HuH-7 (cell line): ENCODE measurements around the gene OR52H1.
"Not testable (repeated sequence)": the region's sequence is repeated elsewhere in the genome, so short reads cannot be mapped to it uniquely, and the experiment has no call there.

Experiments
- DNase-seq: peaks from one replicate; pipeline ENCODE4 v3.0.0; 2011; ENCODE audit warnings: low spot score

The OR52H1 gene

DNA sequence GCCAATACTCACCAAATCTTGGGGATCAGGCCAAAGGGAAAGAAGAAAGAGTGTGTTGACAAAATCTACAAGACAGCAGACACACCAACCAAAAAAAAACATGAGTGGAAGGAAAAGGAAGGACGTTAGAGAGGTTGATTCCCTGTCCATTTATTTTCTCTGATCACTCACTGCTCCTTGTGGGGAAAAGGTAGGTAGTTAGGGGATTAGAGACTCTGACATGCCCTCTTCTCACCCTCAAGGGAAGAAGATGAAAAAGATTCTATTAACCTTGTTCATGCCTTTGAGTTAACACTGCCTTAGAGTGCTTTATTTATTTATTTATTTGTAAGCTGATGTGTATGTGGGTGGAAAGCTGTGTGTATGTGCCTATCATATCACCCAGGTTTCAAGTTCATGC lies at the start of gene OR52H1:
Gene OR52H1 (minus strand): TSS at position 101 of the 400 bp plus-strand sequence. CDS start 3,035 bp downstream, outside the sequence.
- no peak for DNase-seq

DNA sequence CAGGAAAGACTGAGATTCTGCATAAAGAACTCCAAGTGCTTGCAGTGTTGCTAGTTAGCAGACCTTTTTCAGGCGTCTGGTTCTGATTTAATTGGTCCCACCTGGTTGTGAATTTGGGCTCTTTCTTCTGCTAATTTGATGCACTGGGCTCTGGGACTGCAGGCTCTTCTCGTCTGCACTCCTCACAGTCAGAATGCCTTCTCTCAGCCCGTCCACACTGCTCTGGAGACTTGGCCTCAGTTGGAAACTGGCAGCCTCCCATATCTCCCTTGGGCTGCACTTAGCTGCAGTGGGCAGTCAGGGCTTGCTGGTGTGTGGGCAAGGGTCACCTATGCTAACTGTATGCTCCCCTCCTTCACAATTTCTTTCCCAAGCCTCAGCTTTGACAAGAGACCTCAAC lies 49.6 kb upstream of the OR52H1 start:
- no peak for DNase-seq

DNA sequence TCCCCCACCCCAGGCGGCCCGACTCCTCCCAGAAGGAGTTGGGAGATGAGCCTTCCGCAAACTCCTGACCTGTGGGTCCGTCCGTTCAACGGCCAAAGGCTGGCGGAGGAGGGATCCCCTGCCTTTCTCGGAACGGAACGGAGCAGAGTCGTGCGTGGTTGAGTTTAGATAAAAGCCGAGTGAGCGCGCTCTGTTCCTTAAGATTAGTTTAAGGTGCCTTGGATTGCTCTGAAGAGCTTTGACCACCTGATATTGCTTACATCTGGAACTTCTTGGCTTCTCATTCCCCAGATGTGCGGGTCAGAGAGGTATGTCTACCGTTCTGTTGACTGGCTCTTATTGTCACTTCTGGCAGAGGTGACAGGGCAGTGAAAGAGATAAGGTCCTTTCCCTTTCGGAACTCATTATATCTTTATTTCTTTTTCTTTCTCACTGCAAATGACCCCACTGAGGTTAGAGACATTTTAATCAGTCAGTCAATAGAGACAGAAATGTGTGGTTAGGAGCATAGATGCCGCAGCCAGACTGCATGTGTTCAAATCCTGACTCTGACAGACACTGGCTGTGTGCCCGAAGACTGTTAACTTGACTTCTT lies 48.4 kb upstream of the OR52H1 start, which contains the start of gene TRIM6:
Gene TRIM6 (plus strand): TSS at position 31 of the 595 bp plus-strand sequence. CDS start 261 bp downstream, at position 292.
- DNase-seq, result peak; percentile 60

DNA sequence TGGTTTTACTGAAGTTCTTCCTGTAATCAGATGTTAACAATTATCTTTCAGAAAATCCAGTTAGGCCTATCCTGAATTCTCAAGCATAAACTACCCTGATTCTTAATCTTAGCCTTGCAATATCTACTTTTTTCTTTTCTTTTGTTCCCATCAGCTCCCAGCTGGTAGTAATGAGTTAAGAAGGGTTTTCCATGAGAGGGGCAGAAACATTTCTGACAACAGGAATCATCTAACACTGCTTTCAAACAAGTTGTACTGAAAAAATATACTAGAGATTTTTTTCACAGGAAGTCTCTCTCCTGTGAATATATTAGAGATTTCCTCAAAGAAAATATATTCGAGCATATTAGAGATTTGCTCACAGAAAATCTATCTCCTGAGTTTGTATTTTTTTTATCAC lies 44.8 kb upstream of the OR52H1 start:
- no peak for DNase-seq

DNA sequence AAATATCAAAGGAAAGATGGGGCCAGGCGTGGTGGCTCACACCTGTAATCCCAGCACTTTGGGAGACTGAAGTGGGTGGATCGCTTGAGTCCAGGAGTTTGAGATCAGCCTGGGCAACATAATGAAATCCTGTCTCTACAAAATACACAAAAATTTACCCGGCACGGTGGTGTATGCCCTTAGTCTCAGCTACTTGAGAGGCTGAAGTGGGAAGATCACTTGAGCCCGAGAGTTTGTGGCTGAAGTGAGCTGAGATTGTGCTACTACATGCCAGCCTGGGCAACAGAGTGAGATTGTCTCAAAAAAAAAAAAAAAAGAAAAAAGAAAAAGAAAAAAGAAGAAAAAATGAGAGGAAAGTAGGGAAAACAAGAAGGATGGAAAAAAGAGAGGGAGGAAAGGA lies 44.3 kb upstream of the OR52H1 start:
- DNase-seq, result no peak

DNA sequence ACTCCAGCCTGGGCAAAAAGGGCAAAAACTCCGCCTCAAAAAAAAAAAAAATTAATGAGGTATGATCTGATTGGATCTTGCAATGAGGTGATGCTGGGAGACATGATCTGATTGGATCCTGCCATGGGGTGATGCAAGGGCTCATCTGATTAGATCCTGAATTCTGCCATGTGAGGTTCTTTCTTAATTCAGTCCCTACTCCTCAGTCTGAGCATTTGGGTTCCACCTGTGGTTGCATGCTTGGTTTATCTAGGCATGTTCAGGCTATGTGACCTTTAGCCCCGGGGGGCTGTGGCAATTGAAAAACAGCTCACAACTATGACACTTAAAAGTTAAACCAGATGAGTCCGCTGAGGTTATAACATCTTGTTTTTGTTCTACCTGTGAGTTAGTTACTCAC lies 43.3 kb upstream of the OR52H1 start:
- DNase-seq, result peak; percentile 31

DNA sequence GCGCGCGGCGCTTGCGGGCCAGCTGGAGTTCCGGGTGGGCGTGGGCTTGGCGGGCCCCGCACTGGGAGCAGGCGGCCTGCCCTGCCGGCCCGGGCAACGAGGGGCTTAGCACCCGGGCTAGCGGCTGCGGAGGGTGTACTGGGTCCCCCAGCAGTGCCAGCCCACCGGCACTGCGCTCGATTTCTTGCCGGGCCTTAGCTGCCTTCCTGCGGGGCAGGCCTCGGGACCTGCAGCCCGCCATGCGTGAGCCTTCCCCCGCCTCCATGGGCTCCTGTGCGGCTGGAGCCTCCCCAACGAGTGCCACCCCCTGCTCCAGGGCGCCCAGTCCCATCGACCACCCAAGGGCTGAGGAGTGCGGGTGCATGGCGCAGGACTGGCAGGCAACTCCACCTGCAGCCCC lies 41.6 kb upstream of the OR52H1 start:
- not testable (repeated sequence) for DNase-seq

DNA sequence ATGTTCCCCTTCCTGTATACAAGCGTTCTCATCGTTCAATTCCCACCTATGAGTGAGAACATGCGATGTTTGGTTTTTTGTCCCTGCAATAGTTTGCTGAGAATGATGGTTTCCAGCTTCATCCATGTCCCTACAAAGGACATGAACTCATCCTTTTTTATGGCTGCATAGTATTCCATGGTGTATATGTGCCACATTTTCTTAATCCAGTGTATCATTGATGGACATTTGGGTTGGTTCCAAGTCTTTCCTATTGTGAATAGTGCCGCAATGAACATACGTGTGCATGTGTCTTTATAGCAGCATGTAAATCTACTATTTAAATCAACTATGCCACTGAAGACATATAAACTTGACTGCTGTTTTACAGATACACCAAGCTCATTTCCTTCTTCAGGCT lies 36.1 kb upstream of the OR52H1 start:
- not testable (repeated sequence) for DNase-seq

DNA sequence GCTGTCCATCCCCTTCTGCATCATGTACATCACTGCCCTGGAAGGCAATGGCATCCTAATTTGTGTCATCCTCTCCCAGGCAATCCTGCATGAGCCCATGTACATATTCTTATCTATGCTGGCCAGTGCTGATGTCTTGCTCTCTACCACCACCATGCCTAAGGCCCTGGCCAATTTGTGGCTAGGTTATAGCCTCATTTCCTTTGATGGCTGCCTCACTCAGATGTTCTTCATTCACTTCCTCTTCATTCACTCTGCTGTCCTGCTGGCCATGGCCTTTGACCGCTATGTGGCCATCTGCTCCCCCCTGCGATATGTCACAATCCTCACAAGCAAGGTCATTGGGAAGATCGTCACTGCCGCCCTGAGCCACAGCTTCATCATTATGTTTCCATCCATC lies 32.7 kb upstream of the OR52H1 start:
- no peak for DNase-seq

DNA sequence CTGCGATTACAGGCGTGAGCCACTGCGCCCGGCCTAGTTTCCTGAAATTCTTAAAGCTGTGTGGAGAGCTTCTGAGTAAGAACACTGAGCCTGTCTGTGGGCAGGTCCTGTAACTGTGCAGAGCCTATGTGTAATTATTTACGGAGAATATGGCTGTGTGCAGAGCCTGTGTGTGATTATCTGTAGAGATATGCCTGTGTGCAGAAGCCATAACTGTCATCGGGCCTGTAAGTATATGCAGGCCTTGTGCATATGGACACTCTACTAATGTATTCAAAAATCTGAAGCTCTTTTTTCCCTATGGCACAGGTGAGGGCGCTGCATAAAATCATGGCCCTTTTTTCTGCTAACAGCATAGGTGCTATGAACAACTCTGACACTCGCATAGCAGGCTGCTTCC lies 32.2 kb upstream of the OR52H1 start, which contains the start of gene OR52B6:
Gene OR52B6 (plus strand): TSS at position 301 of the 400 bp plus-strand sequence. CDS start 0 bp downstream, at position 301.
- no peak for DNase-seq

DNA sequence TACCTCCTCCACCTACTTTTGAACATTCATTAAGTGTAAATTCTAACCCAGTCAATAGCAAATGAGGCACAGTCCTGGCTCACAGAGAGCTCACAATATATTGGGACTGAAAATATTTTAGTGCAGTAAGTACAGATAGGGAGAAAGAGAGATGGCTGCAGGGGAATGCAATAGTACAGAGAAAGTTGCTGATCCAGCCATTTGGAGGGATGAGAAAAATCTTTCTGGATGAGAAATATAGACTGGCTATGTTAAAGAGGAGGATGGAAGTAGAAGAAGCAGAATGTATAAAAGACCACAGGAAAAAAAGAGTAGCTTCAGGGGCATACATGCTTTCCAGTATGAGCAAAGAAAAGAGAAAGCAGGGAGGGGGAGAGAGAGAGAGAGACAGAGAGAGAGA lies 28.8 kb upstream of the OR52H1 start:
- no peak for DNase-seq

DNA sequence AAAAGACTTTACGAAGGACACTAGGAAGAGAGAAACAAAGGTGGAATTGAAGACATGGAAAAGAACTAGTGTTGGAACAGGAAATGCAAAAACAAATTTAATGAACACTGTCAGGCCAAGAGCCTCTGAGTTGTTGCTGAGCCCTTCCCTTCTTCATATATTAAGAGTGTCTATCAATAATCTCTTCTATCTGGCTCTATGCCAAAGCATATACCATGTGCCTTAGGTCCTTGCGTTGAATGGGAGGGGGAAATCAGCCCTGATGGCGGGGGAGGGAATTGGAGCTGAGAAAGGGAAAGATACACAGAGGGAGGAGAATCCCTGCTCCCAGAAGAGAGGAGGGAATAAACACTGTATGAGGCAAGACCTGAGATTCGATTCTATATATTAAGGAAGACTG lies 26.8 kb upstream of the OR52H1 start:
- no peak for DNase-seq

DNA sequence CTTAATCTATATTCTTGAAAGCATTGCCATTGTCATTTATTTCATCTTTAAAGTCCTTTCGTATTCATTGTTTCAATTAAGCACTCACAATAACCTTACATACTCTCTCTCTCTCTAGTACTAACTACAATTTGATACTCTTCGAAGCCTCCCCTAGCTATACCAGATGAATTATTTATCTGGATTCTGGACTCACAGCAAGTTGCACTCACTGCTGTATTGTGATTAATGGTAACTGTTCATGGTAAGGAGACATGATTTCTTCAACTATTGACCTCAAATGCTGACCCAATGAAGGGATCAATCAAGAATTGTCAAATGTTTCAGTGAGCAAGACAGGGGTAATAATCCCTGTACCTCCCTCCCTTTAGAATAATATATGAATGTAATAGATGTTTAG lies 26.3 kb upstream of the OR52H1 start:
- no peak for DNase-seq

DNA sequence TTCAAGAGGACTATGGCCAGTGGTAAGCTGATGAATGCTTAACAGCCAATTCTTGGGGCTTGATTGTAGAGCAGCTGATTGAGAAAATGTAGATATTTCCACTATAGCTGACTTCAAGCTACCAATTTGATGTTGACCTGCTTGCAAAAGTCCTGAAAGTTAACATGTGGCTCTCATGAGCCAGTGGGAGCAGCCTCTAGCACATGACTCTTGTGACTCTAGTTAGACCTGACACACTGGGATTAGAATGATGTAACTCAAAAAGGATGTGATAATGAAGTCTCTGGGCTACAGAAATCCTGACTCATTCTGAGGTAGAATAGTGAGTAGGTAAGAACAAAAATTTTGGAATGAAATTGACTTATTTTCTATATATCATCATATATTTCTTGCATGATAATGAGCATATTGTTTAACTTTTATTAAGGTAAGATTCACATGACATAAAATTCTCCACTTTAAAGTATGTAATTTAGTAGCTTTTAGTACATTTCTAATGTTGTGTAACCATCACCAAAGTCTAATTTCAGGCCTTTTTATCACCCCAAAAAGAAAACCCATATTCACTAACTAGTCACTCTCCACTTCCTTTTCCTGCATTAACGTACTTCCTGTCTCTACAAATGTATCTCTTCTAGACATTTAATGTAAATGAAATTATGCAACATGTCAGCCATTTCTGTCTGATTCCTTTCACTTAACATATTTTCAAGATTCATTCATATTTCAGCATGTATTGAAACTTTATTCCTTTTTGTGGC lies 16.1 kb upstream of the OR52H1 start:
- no peak for DNase-seq

DNA sequence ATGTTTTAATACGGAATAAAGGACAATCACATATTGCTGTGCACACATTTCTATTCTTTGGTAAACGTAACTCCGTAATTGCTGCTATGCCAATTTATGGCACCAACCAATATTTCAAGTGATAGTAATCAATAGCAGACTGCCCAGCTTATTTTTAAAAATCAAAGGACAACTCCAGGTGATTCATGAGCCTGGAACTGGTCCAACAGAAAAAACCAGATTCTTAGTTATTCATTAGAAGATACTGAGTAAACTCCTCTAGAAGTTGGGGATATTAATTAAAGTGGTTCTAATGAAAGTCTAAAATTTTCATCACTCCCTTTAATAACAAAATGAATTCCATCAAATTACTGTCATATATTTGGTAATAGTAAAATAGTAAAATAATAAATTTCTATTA lies 9.4 kb upstream of the OR52H1 start:
- no peak for DNase-seq

DNA sequence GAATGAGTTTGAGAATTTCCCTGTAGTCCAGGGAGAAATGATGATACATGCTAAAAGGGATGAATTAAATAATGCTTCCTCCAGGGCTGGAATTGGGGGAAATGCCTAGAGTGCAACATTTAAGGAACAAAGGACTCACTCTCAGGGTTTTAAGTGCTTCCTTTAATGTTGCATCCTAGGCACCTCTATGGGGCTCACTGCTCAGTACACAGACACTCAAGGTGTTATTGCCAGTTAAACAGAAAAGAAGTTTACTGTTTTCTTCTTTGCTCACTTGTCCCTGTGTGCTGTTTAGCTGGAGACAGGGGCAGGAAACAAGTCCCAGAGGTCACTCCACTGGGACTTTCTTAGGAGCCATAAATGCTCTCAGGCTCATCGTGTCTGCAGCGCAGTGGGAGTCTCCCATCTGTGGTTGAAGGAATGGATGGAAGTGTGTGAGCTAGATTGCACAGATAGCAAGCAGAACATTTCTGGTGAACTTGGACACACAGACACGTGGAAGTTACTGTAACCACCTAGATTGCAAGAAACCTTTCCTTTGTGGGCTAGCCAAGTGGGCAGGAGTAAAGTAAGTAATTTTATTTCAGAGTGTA lies 8.4 kb upstream of the OR52H1 start:
- no peak for DNase-seq

DNA sequence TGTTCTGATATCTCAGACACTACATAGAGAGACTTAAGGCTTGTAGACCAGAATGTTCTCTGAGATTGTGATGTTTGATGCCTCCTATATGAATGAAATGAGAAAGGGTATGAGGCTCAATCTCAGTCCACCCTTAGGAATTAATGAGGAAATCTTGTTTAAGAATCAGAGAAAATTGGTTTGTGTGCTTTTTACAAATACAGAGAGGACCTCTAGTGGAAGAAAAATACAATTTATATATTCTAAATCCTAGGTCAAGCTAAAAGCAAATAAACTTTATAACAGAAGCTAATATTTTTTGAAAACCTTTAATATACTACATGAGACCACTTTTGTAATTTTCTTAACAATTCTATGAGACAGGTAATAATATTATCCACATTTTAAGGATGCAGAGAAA lies 5.0 kb upstream of the OR52H1 start:
- DNase-seq, result no peak

DNA sequence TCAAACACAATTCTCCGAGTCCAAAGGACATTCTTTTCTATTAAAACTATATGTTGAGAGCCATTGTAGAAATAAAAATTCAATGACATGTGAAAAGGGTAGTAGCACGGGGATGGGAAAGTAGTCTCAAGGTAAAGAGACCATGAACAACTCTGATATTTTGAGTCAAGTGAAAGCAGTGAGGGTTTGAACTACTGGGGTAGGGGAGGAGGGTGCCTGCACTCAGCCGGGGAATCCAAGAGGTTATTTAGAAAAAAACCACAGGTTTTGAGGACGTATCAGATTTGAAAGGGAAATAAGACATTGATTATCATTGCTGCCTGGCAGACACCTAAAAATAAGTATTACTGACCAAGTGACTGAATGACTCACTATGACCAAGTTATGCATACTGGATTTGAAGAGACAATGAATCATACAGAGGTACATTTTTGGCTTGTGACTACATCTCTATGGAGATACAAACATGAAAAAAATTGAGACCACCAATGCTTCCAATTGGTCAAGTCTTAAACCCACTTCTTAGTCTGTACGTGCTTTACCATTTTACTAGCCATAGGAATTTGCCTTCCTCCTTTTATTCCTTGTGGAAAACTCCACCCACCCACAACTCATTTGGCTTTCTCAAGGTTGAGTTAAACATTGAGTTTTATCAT lies 2.2 kb upstream of the OR52H1 start:
- DNase-seq, result no peak

DNA sequence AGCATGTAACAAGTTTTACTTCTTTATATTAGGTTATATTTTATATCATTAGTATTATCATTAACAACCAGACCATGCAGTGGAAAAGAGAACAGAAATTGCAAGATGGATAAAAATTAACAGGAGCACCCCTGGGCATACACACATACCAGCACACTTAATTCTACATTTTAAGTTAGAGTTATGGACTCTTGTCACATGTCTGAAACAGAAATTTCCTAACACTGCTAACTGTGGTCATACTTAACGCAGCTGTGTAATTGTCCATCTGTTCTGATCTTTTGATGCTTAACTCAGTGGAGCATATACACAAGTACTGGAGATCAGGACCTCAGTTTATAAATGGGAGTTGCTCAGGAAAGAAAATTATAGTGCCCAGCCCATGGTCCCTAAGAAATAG lies 358 bp downstream of the OR52H1 start:
- DNase-seq, result no peak

DNA sequence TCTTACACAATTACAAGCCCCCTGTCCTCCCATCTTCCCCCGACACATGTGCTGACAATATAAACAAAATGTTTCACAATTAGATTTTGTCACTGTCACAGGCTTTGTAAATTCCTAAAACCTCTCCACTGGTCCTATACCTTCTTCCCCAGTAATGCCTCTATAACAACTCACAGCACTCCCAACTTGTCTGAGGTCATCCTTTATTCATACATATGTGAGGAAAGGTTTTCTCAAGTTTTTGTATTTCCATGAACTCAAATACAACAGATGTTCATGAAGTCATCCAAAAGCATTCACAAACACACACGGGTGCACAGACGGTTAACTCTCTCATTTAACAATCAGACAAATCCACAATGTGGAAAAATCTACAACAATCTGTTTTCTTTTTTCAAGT lies 1.9 kb downstream of the OR52H1 start:
- DNase-seq, result no peak

DNA sequence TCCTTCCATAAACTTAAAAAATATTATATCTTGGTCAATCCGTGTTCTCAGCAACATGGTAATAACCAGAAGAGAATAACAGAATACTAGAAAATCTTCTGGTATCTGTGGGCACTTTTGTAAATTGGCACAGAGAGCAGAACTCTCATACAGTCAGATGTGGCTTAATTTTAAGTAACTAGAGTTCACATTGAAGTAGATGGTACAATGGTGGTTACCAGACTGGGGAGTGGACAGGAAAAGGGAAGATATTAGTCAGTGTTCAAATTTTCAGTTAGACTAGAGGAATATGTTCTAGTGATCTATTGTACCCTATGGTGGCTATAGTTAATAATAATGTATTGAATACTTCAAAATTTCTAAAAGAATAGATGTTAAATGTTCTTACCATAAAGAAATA lies 6.9 kb downstream of the OR52H1 start:
- no peak for DNase-seq

DNA sequence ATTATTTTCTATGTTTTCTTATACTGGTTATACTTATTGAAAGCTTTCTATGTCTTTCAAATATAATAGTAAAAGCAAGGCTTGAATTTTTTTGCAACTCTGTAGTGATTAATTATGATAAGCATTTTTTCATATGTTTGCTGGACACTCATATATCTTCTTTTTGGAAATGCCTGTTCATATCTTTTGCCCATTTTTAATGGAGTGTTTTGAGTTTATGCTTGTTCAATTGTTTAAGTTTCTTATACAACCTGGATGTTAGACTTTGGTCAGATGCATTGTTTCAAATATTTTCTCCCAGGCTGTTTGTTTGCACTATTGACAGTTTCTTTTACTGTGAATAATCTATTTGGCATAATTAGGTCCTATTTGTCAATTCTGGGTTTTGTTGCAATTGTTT lies 11.9 kb downstream of the OR52H1 start:
- no peak for DNase-seq

DNA sequence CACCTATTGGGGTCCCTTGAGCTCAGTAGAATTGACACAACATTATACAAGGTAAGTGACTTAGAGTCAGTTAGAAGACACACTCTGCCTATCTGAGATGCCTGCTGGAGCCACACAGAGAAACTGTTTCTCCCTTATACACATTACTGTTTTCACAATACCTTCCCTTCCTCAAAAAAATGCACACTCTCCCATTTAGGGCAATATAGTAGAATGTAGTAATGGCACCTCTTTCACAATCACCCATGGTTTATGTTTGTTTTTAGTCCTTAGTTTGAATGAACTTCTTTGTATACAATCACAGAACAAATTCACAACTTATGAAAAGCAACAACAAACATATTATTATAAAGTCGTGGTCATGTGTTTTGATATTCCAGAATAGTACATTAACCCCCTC lies 14.3 kb downstream of the OR52H1 start:
- DNase-seq, result no peak
